ENCODE measurements around the gene COL15A1.

COL15A1 gene

DNA sequence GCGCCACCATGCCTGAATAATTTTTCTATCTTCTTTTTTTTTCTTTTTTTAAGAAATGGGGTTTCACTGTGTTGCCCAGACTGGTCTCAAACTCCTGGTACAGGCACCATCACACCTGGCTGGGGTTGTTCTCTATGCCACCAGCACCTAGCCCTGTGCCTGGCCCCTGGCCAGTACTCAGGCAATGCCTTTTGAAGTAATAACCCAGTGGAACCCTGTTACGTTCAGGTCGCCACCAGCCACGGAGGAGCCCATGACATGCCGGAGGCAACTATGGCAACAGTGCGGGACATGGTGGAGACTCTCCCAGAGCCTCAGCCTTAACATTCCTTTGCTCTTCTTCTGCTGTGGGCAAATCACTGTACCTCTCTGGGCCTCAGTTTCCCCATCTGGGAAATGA, 14.1 kb downstream of the COL15A1 start:
- H3K27ac ChIP-seq (ENCODE audit: low read depth, low read length) = no peak overlapping the region
- TF ChIP-seq, protein P1, sequence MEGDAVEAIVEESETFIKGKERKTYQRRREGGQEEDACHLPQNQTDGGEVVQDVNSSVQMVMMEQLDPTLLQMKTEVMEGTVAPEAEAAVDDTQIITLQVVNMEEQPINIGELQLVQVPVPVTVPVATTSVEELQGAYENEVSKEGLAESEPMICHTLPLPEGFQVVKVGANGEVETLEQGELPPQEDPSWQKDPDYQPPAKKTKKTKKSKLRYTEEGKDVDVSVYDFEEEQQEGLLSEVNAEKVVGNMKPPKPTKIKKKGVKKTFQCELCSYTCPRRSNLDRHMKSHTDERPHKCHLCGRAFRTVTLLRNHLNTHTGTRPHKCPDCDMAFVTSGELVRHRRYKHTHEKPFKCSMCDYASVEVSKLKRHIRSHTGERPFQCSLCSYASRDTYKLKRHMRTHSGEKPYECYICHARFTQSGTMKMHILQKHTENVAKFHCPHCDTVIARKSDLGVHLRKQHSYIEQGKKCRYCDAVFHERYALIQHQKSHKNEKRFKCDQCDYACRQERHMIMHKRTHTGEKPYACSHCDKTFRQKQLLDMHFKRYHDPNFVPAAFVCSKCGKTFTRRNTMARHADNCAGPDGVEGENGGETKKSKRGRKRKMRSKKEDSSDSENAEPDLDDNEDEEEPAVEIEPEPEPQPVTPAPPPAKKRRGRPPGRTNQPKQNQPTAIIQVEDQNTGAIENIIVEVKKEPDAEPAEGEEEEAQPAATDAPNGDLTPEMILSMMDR (IDR thresholded peaks at IDR 0.05; ENCODE audit: low read depth, low read length, poor library complexity, severe bottlenecking) = no peak
- TF ChIP-seq EZH2phosphoT487 (IDR thresholded peaks at IDR 0.05; ENCODE audit: borderline replicate concordance, low read length) = no peak
- no peaks in the 10 kb centered on the region for H3K4me1 ChIP-seq (ENCODE audit: control insufficient read depth, low read length)
- no peaks in the 10 kb centered on the region for H3K9me3 ChIP-seq (ENCODE audit: control insufficient read depth, insufficient read depth, low read length)
- H3K9me2 ChIP-seq (replicated peaks; ENCODE audit: control insufficient read depth, low read length) = no peaks in the 10 kb centered on the region
- H3K79me2 ChIP-seq (ENCODE audit: control insufficient read depth, low read length) = no peaks in the 10 kb centered on the region
- H3K27me3 ChIP-seq (ENCODE audit: control insufficient read depth, low read length) = peaks cover 6% of the 10 kb centered on the region
- H4K20me1 ChIP-seq (ENCODE audit: control insufficient read depth, insufficient read depth, low read depth, low read length) = no peaks in the 10 kb centered on the region
- no peaks in the 10 kb centered on the region for H3F3A ChIP-seq (ENCODE audit: control insufficient read depth, insufficient read depth)
- H3K36me3 ChIP-seq (ENCODE audit: control insufficient read depth, low read length) = no peaks in the 10 kb centered on the region
- H3K4me3 ChIP-seq (ENCODE audit: low read length) = no peak overlapping the region
- H3K4me2 ChIP-seq (ENCODE audit: low read length) = no peak overlapping the region

DNA sequence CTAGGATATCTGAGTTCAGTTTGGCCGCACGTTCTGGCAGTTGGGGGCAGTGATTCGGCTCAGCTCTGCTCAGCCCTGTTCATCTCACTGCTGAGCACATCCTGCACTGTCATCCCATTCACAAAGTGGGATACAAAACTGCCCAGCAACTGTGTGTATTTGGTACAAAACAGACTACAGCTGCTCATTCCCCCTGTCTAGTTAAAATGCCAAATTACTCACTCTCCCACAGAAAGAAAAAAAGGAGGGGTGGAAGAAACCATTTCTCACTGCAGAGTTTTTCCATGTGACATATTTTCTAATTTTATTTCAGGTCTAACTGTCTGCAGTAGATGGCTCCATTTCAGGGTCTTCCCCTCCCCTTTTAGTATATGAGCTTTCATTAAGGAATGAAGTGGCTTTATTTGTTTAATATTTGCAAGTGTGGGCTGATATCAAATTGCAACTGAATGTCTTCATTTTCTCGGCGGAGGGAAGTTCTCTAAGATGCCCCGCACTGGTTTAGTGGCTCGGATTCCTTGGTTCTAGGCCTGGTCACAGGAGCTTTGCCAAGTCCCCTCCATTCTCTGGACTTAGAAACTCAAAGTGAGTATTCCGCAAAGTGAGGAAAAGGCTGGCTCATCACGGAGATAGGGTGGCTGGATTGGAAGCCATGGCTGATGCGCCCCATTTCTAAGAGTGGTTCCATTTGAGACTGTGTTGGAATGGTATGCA, 14.7 kb downstream of the COL15A1 start:
- Histone ChIP-seq H3K27me3 (ENCODE audit: control insufficient read depth, low read length) (peaks cover 10% of the 10 kb centered on the region), H4K20me1 (ENCODE audit: control insufficient read depth, insufficient read depth, low read depth, low read length) (no peaks in the 10 kb centered on the region), H3K4me3 (ENCODE audit: low read length) (no peak overlapping the region), H3K9me3 (ENCODE audit: control insufficient read depth, insufficient read depth, low read length) (no peaks in the 10 kb centered on the region), H3K36me3 (ENCODE audit: control insufficient read depth, low read length) (no peaks in the 10 kb centered on the region), H3K27ac (ENCODE audit: low read depth, low read length) (no peak overlapping the region), H3K79me2 (ENCODE audit: control insufficient read depth, low read length) (no peaks in the 10 kb centered on the region), H3F3A (ENCODE audit: control insufficient read depth, insufficient read depth) (no peaks in the 10 kb centered on the region), H3K9me2 (replicated peaks; ENCODE audit: control insufficient read depth, low read length) (no peaks in the 10 kb centered on the region), H3K4me2 (ENCODE audit: low read length) (no peak overlapping the region), H3K4me1 (ENCODE audit: control insufficient read depth, low read length) (no peaks in the 10 kb centered on the region)
- no peak for TF ChIP-seq EZH2phosphoT487 (IDR thresholded peaks at IDR 0.05; ENCODE audit: borderline replicate concordance, low read length)
- TF ChIP-seq, protein P1 (IDR thresholded peaks at IDR 0.05; ENCODE audit: low read depth, low read length, poor library complexity, severe bottlenecking) = no peak

DNA sequence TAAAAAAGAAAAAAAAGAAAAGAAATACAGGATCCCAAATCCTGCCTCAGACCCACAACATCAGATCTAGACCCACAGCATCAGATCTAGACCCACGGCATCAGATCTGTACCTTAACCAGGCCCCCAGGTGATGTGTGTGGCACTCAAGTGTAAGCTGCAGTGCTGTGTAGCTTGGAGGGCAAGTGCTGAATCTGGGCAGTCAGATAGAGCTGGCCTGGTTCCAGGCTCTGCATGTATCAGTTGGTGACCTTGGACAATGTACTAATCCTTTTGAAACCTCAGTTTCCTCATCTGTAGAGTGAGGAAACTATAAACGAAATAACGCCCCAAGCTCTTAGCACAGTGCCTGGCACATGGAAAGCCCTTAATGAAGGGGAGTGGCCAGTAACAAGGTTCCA, 16.7 kb downstream of the COL15A1 start:
- H3F3A ChIP-seq (ENCODE audit: control insufficient read depth, insufficient read depth) = no peaks in the 10 kb centered on the region
- no peaks in the 10 kb centered on the region for H3K36me3 ChIP-seq (ENCODE audit: control insufficient read depth, low read length)
- H3K9me2 ChIP-seq (replicated peaks; ENCODE audit: control insufficient read depth, low read length) = no peaks in the 10 kb centered on the region
- TF ChIP-seq, protein P1 (IDR thresholded peaks at IDR 0.05; ENCODE audit: low read depth, low read length, poor library complexity, severe bottlenecking) = no peak
- TF ChIP-seq EZH2phosphoT487 (IDR thresholded peaks at IDR 0.05; ENCODE audit: borderline replicate concordance, low read length) = no peak
- no peaks in the 10 kb centered on the region for H3K4me1 ChIP-seq (ENCODE audit: control insufficient read depth, low read length)
- no peak overlapping the region for H3K4me2 ChIP-seq (ENCODE audit: low read length)
- H3K79me2 ChIP-seq (ENCODE audit: control insufficient read depth, low read length) = no peaks in the 10 kb centered on the region
- H3K27ac ChIP-seq (ENCODE audit: low read depth, low read length) = no peak overlapping the region
- no peaks in the 10 kb centered on the region for H4K20me1 ChIP-seq (ENCODE audit: control insufficient read depth, insufficient read depth, low read depth, low read length)
- no peaks in the 10 kb centered on the region for H3K9me3 ChIP-seq (ENCODE audit: control insufficient read depth, insufficient read depth, low read length)
- no peak overlapping the region for H3K4me3 ChIP-seq (ENCODE audit: low read length)
- peaks cover 13% of the 10 kb centered on the region for H3K27me3 ChIP-seq (ENCODE audit: control insufficient read depth, low read length)
